OCI-LY3 (cell line): ENCODE data around the gene HSPA9.

Experiments
- EZH2phosphoT487 ChIP-seq: fragments of 200-600 bp; shearing (Covaris generic); IDR thresholded peaks from 2 replicates; pipeline ENCODE4 v1.6.1; 2018; ENCODE audit warnings: antibody characterized with exemption, mixed run types, low read depth
- TF ChIP-seq, protein P1 (sequence below): fragments of 200-600, 300-600 bp; sonication (generic); IDR thresholded peaks from 2 replicates; pipeline ENCODE4 v1.5.1; 2014; ENCODE audit warnings: antibody characterized with exemption, low read length, low read depth

DNA sequence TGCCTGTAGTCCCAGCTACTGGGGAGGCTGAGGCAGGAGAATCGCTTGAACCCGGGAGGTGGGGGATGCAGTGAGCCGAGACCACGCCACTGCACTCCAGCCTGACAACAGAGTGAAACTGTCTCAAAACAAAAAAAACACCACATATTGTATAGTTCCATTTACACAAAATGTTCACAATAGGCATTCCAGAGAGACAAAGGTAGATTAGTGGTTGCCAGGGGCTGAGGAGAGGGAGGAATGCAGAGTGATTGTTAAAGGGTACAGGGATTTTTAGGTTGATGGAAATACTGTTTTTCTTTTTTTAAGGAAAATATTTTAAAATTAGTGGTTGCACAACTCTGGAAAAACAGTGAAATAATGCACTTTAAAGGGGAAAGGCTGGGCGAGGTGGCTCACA, 51.8 kb downstream of the HSPA9 start:
- TF ChIP-seq, protein P1, sequence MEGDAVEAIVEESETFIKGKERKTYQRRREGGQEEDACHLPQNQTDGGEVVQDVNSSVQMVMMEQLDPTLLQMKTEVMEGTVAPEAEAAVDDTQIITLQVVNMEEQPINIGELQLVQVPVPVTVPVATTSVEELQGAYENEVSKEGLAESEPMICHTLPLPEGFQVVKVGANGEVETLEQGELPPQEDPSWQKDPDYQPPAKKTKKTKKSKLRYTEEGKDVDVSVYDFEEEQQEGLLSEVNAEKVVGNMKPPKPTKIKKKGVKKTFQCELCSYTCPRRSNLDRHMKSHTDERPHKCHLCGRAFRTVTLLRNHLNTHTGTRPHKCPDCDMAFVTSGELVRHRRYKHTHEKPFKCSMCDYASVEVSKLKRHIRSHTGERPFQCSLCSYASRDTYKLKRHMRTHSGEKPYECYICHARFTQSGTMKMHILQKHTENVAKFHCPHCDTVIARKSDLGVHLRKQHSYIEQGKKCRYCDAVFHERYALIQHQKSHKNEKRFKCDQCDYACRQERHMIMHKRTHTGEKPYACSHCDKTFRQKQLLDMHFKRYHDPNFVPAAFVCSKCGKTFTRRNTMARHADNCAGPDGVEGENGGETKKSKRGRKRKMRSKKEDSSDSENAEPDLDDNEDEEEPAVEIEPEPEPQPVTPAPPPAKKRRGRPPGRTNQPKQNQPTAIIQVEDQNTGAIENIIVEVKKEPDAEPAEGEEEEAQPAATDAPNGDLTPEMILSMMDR: no peak
- TF ChIP-seq EZH2phosphoT487: no peak
